ENCODE results near the gene POLR3A. TPM values are rescaled to one million over a fixed set of nuclear protein-coding genes. Genes with fewer than 3 reads are reported as not detected.
A peak's percentile ranks its signal among the peaks of the same experiment; 100 is the strongest.

POLR3A gene
- total and polyA plus RNA-seq, 9 donors, result 4.8 to 15.0 (median 12.8) TPM

GRCh38 chr10:78038105-78038504 is 8.8 kb upstream of the POLR3A start:
- TF ChIP-seq EP300 (IDR thresholded peaks at IDR 0.05) (no peak), CTCF (IDR thresholded peaks at IDR 0.05) (no peak), POLR2A (IDR thresholded peaks at IDR 0.05) (no peak)
- H3K4me1 ChIP-seq (ENCODE audit: insufficient read depth), result peaks cover 9% of the 10 kb centered on the region
- DNase-seq, result no peak
- H3K27ac ChIP-seq, result no peak overlapping the region
- H3K9me3 ChIP-seq, result no peaks in the 10 kb centered on the region
- intact Hi-C loops (cut with DNase I), result no loop called here
- 55 to 59% (median 56%) methylated on average over 2 of the region's 2 CpGs for WGBS, 3 donors
- no peak overlapping the region for H3K4me3 ChIP-seq
- H3K27me3 ChIP-seq, result no peaks in the 10 kb centered on the region
- no peaks in the 10 kb centered on the region for H3K36me3 ChIP-seq

- no peak overlapping the region for H3K4me3 ChIP-seq
- H3K9me3 ChIP-seq, result no peaks in the 10 kb centered on the region
- intact Hi-C loops (cut with DNase I), result no loop called here
- no peaks in the 10 kb centered on the region for H3K36me3 ChIP-seq
- DNase-seq, result no peak
- H3K4me1 ChIP-seq (ENCODE audit: insufficient read depth), result peaks cover 9% of the 10 kb centered on the region
- no peak overlapping the region for H3K27ac ChIP-seq
- TF ChIP-seq POLR2A (IDR thresholded peaks at IDR 0.05) (no peak), EP300 (IDR thresholded peaks at IDR 0.05) (no peak), CTCF (IDR thresholded peaks at IDR 0.05) (no peak)
- WGBS, 3 donors, result 67 to 80% (median 69%) methylated on average over 9 of the region's 9 CpGs
- no peaks in the 10 kb centered on the region for H3K27me3 ChIP-seq
Measured at GRCh38 chr10:78035933-78036583, 6.7 kb upstream of the POLR3A start.

GRCh38 chr10:78035437-78035836 is 6.1 kb upstream of the POLR3A start:
- intact Hi-C loops (cut with DNase I), result no loop called here
- DNase-seq, result no peak

GRCh38 chr10:78035025-78035424 is 5.7 kb upstream of the POLR3A start:
- intact Hi-C loops (cut with DNase I), result no loop called here
- DNase-seq, result no peak
- peak overlapping the region; percentile 78 for H3K4me3 ChIP-seq
- TF ChIP-seq CTCF (IDR thresholded peaks at IDR 0.05) (no peak), POLR2A (IDR thresholded peaks at IDR 0.05) (no peak), EP300 (IDR thresholded peaks at IDR 0.05) (no peak)
- H3K27me3 ChIP-seq, result no peaks in the 10 kb centered on the region
- H3K9me3 ChIP-seq, result no peaks in the 10 kb centered on the region
- 13 to 50% (median 21%) methylated on average over 5 of the region's 5 CpGs for WGBS, 3 donors
- H3K27ac ChIP-seq, result peak overlapping the region in 1 of 2 donors; percentile 46
- H3K36me3 ChIP-seq, result no peaks in the 10 kb centered on the region
- H3K4me1 ChIP-seq (ENCODE audit: insufficient read depth), result peaks cover 9% of the 10 kb centered on the region

More at GRCh38 chr10:78035437-78035836, 6.1 kb upstream of the POLR3A start:
- Histone ChIP-seq H3K9me3 (no peaks in the 10 kb centered on the region), H3K27me3 (no peaks in the 10 kb centered on the region), H3K4me3 (no peak overlapping the region), H3K36me3 (no peaks in the 10 kb centered on the region), H3K4me1 (ENCODE audit: insufficient read depth) (peaks cover 9% of the 10 kb centered on the region), H3K27ac (no peak overlapping the region)
- 59 to 82% (median 70%) methylated on average over 5 of the region's 5 CpGs for WGBS, 3 donors
- no peak for TF ChIP-seq CTCF (IDR thresholded peaks at IDR 0.05)
- no peak for TF ChIP-seq POLR2A (IDR thresholded peaks at IDR 0.05)
